GM21786 (cell line): Measurements from ENCODE around the gene DPY19L2.
"Not testable (repeated sequence)": the region's sequence is repeated elsewhere in the genome, so short reads cannot be mapped to it uniquely, and the experiment has no call there.

ENCODE experiments used
- ATAC-seq: cut with Tn5 transposase; IDR thresholded peaks from one replicate; pipeline ENCODE4 v1.9.1; 2021; ENCODE audit not compliant: unreplicated experiment

DPY19L2 gene

DNA sequence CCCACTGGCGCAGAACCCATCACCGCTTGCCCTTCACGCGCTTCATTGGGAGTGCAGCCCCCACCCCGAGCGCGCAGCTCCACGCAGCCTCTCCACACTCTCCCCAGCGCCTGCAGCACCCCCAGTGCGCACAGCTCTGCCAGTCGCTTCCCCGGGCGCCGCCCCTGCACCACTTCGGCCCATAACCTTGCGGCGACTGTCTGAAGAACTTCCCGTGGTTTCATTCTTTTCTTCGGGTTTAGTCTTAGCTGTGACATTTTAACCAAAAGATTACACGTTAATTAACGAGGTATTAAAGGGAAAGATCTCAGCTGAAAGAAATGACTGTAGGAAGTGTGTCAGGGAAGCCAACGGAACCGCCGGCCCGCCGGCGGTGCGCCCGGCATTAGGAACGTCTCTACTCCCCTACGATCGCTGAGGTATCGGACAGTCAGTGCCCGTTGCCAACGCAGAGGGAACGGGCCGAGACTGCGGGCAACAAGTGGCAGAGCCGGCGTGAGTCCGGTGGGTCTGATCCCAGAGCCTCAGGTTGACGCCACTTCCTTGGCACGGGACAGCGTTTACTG lies 590 bp upstream of the DPY19L2 start:
- not testable (repeated sequence) for ATAC-seq

- not testable (repeated sequence) for ATAC-seq
Measured at GRCh38 chr12:63663005-63663404, 5.3 kb downstream of the DPY19L2 start.

DNA sequence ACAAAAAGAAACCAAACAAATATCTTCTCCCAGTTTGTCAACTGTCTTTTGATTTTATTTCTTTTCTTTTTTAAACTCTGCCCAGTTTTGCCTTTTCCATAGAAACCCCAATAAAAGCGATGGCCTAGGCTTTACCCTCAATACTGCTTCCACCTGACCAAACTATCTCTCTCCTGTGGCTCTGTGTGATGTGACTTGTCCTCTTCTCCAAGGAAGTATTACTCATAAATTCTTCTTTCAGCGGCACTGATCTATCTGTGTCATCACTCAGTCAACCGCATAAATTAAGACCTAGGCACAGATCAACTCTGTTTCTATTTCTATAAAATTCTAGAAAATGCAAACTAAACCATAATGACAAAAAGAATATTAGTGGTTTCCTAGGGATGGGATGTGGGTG lies 9.8 kb downstream of the DPY19L2 start:
- not testable (repeated sequence) for ATAC-seq

- ATAC-seq, result not testable (repeated sequence)
Measured at GRCh38 chr12:63656407-63656806, 11.9 kb downstream of the DPY19L2 start.

- not testable (repeated sequence) for ATAC-seq
Measured at GRCh38 chr12:63655543-63656257, 12.6 kb downstream of the DPY19L2 start.

- not testable (repeated sequence) for ATAC-seq
Measured at GRCh38 chr12:63654481-63654880, 13.8 kb downstream of the DPY19L2 start.

- not testable (repeated sequence) for ATAC-seq
Measured at GRCh38 chr12:63649517-63649916, 18.8 kb downstream of the DPY19L2 start.

- ATAC-seq, result not testable (repeated sequence)
Measured at GRCh38 chr12:63643381-63644140, 24.7 kb downstream of the DPY19L2 start.

- not testable (repeated sequence) for ATAC-seq
Measured at GRCh38 chr12:63624258-63624657, 44.0 kb downstream of the DPY19L2 start.

- not testable (repeated sequence) for ATAC-seq
Measured at GRCh38 chr12:63615544-63615943, 52.7 kb downstream of the DPY19L2 start.

GRCh38 chr12:63611285-63611684 lies 57.0 kb downstream of the DPY19L2 start:
- not testable (repeated sequence) for ATAC-seq

DNA sequence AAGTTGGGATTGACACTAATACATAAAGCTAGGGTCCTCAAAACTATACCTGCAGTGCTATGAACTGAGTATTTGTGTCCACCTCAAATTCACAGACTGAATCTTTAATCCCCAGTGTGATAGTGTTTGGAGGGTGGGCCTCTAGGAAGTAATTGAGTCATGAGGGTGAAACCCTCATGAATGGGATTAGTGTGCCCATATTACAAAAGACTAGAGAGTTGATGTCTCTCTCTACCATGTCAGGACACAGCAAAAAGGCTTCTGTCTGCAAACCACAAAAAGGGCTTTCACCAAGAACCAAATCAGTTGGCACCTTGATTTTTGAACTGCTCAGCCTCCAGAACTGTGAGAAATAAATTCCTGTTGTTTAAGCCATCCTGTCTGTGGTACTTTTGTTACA lies 59.0 kb downstream of the DPY19L2 start:
- not testable (repeated sequence) for ATAC-seq

DNA sequence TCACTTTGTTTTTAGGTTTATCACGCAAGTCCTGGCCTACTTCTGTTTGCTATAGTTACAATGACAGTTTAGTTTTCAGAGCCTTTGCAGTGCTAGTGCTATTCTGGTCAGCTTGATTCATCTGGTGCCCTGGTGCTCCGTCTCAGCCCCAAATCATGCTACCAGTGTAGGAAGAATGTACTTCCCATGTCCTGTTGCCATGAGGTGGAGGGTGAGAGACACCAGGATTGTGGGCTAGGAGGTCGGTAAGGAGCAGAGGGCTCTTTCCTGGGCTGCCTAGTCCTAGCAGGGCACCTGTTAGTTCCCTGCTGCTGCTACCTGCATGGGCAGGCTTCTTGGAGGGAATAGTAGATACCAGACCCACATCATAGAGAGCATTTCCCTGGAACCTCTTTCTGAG lies 63.3 kb downstream of the DPY19L2 start:
- ATAC-seq, result not testable (repeated sequence)

DNA sequence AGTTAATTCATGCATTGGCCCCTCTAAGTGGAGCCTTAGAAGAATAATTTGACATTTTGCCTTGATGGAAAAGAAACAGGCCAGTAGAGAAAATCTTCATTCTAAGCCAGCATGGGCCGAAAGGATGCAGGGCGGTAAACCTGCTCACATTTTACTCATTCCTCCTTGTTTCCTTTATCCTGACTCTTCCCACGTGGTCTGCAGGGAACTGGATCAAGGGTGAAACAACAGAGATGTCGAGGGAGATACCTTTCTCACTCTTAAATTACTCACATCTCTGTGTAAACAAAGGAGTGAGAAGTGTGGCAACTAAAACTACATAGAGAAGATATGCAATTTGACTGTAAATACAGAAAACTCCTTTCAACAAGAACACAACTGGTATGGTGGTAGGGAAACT lies 73.5 kb downstream of the DPY19L2 start:
- ATAC-seq, result not testable (repeated sequence)

DNA sequence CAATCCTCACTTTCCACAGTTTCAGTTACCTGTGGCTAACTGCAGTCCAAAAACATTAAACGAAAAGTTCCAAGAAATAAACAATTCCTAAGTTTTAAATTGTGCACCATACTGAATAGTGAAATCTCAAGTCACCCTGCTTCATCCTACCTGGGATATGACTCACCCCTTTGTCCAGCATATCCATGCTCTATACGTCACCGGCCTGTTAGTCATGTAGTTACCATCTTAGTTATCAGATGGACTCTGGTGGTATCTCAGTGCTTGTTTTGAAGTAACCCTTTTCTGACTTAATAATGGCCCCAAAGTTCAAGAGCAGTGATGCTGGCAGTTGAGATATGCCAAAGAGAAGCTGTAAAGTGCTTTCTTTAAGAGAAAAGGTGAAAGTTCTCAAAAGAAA lies 83.9 kb downstream of the DPY19L2 start:
- ATAC-seq, result not testable (repeated sequence)

GRCh38 chr12:63583289-63583688 lies 85.0 kb downstream of the DPY19L2 start:
- not testable (repeated sequence) for ATAC-seq

DNA sequence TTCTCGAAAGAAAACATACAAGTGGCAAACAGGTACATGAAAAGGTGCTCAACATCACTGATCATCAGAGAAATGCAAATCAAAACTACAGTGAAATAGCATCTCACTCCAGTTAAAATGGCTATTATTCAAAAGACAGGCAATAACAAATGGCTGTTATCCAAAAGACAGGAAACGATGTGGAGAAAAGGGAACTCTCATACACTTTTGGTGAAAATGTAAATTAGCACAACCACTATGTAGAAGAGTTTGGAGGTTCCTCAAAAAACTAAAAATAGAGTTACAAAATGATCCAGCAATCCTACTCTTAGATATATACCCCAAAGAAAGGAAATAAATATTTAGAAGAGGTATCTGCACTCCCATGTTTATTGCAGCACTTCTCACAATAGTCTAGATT lies 90.7 kb downstream of the DPY19L2 start:
- not testable (repeated sequence) for ATAC-seq

DNA sequence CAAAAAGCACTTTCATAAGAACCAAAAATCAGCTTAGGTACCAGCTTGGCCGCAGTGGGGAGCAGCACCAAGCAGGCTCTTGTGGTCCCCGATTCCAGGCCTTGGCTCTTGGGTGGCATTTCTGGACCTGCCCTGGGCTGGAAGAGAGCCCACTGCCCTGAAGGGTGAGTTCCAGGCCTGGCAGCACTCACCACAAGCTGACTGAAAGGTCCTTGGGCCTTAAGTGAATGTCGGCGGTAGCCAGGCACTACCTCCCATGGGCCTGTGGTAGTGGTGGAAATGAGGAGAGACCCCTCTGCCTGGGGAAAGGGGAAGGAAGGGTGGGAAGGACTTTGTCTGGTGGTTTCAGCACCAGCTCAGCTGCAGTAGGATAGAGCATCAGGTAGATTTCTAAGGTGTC lies 96.3 kb downstream of the DPY19L2 start:
- not testable (repeated sequence) for ATAC-seq

DNA sequence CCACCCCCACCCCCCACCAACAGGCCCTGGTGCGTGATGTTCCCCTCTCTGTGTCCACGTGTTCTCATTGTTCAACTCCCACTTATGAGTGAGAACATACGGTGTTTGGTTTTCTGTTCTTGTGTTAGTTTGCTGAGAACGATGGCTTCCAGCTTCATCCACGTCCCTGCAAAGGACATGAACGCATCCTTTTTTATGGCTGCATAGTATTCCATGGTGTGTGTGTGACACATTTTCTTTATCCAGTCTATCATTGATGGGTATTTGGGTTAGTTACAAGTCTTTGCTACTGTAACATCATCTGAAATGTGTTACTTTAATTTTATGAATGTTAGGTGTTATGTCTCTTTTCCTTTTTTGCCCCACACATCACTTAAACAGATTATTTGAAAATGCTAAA lies 109.8 kb downstream of the DPY19L2 start:
- ATAC-seq, result not testable (repeated sequence)

- not testable (repeated sequence) for ATAC-seq
Measured at GRCh38 chr12:63551397-63551796, 116.9 kb downstream of the DPY19L2 start.

DNA sequence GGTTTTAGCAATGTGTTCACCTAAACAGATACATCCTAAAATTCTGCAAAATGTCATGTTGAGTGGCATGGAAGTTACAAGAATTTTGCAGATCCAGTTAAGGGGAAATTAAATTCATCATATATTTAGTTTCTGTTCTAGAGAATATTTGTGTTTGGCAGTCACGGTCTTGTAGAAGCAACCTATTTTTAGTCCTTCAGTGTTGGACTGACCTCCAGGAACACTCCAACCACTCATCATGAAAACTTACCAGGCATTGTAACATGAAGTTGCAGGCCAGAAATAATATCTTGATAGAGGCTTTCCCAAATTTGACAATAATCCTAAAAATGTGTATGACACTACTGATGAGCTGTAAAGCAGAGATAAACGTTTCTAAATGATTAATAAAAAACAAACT lies 119.3 kb downstream of the DPY19L2 start:
- ATAC-seq, result not testable (repeated sequence)
